Esophagus mucosa (tissue), 1 donor: ENCODE measurements around the gene LDB2. TPM values are rescaled to one million over a fixed set of nuclear protein-coding genes. Genes with fewer than 3 reads are reported as not detected.

Experiments used
- ATAC-seq: fragments of 200-7000 bp; cut with Tn5 transposase; one replicate; pipeline ENCODE4 v1.9.1; 2020
- total RNA-seq: library from RNA; stranded (reverse); gene quantifications from one replicate; pipeline ENCODE4 v1.2.4, GENCODE V29; 2023
- donor health status: DM: yes; HTN: yes; CAD: no.

The LDB2 gene
- total RNA-seq, 1 donor from 2014 or later, result 4.9 TPM

- no peak for ATAC-seq
Observed at GRCh38 chr4:16801356-16801755, 97.1 kb downstream of the LDB2 start.

- ATAC-seq, result peak; percentile 31
Observed at GRCh38 chr4:16794816-16795445, 103.5 kb downstream of the LDB2 start.

GRCh38 chr4:16791460-16791859, 107.0 kb downstream of the LDB2 start:
- no peak for ATAC-seq

- no peak for ATAC-seq
Observed at GRCh38 chr4:16790508-16790907, 107.9 kb downstream of the LDB2 start.

GRCh38 chr4:16788868-16789267, 109.6 kb downstream of the LDB2 start:
- no peak for ATAC-seq

- no peak for ATAC-seq
Observed at GRCh38 chr4:16785793-16786527, 112.5 kb downstream of the LDB2 start.

GRCh38 chr4:16783119-16783518, 115.3 kb downstream of the LDB2 start:
- ATAC-seq, result no peak

GRCh38 chr4:16779028-16779675, 119.3 kb downstream of the LDB2 start:
- no peak for ATAC-seq

- no peak for ATAC-seq
Observed at GRCh38 chr4:16777726-16778125, 120.7 kb downstream of the LDB2 start.

GRCh38 chr4:16775411-16776154, 122.9 kb downstream of the LDB2 start:
- ATAC-seq, result no peak

- ATAC-seq, result peak; percentile 61
Observed at GRCh38 chr4:16772366-16772850, 126.0 kb downstream of the LDB2 start.

- no peak for ATAC-seq
Observed at GRCh38 chr4:16770710-16771285, 127.6 kb downstream of the LDB2 start.

- ATAC-seq, result no peak
Observed at GRCh38 chr4:16767861-16768260, 130.6 kb downstream of the LDB2 start.

- ATAC-seq, result no peak
Observed at GRCh38 chr4:16767251-16767650, 131.2 kb downstream of the LDB2 start.

- ATAC-seq, result no peak
Observed at GRCh38 chr4:16765546-16765945, 132.9 kb downstream of the LDB2 start.

- no peak for ATAC-seq
Observed at GRCh38 chr4:16764622-16765021, 133.8 kb downstream of the LDB2 start.

GRCh38 chr4:16760617-16761363, 137.7 kb downstream of the LDB2 start:
- no peak for ATAC-seq

- ATAC-seq, result no peak
Observed at GRCh38 chr4:16759931-16760582, 138.4 kb downstream of the LDB2 start.

GRCh38 chr4:16758816-16759215, 139.6 kb downstream of the LDB2 start:
- no peak for ATAC-seq

GRCh38 chr4:16758255-16758654, 140.2 kb downstream of the LDB2 start:
- no peak for ATAC-seq

- ATAC-seq, result no peak
Observed at GRCh38 chr4:16757080-16757521, 141.3 kb downstream of the LDB2 start.
